ENCODE results near the gene PPP1R12A.

GRCh38 chr12:79925492-79925891, 9.4 kb downstream of the PPP1R12A start:
- no peak for TF ChIP-seq CTCF (IDR thresholded peaks at IDR 0.05)
- no peak for TF ChIP-seq ZFX (IDR thresholded peaks at IDR 0.05; ENCODE audit: borderline replicate concordance)
